Neutrophil (primary cell): ENCODE data around the gene PRDM16.

Experiments
- H3K27ac ChIP-seq: fragments of 200-600 bp; sonication (generic); 2 replicates; pipeline ENCODE4 v1.5.1; 2016; ENCODE audit warnings: mild to moderate bottlenecking, moderate library complexity
- H3K27me3 ChIP-seq: fragments of 200-600 bp; sonication (generic); 2 replicates; pipeline ENCODE4 v1.6.0; 2016; ENCODE audit warnings: mild to moderate bottlenecking
- H3K36me3 ChIP-seq: fragments of 200-600 bp; sonication (generic); 2 replicates; pipeline ENCODE4 v1.5.1; 2017
- H3K4me1 ChIP-seq, 2 experiments: fragments of 200-600 bp in 1 of 2; sonication (generic) in 1 of 2; 1 replicate in 1 of 2; 2 replicates in 1 of 2; pipeline versions ENCODE4 v1.5.1 to v1.6.1; 2013 to 2016; ENCODE audit warnings: low read depth in 1 of 2, low read length in 1 of 2, mild to moderate bottlenecking in 1 of 2, moderate library complexity in 1 of 2; ENCODE audit not compliant: control insufficient read depth in 1 of 2, insufficient read depth in 1 of 2
- H3K4me3 ChIP-seq, 2 experiments: fragments of 200-600 bp in 1 of 2; sonication (generic) in 1 of 2; 1 replicate in 1 of 2; 2 replicates in 1 of 2; pipeline ENCODE4 v1.5.1; 2013 to 2016; ENCODE audit warnings: low read depth in 1 of 2, low read length in 1 of 2, mild to moderate bottlenecking in 1 of 2, moderate library complexity in 1 of 2
- H3K9me3 ChIP-seq: fragments of 200-600 bp; sonication (generic); 2 replicates; pipeline ENCODE4 v1.5.1; 2016
- TF ChIP-seq, protein P1 (sequence below): fragments of 200-600 bp; sonication (generic); IDR thresholded peaks from 2 replicates; pipeline ENCODE4 v1.5.1; 2016; ENCODE audit warnings: antibody characterized with exemption

Gene PRDM16

DNA sequence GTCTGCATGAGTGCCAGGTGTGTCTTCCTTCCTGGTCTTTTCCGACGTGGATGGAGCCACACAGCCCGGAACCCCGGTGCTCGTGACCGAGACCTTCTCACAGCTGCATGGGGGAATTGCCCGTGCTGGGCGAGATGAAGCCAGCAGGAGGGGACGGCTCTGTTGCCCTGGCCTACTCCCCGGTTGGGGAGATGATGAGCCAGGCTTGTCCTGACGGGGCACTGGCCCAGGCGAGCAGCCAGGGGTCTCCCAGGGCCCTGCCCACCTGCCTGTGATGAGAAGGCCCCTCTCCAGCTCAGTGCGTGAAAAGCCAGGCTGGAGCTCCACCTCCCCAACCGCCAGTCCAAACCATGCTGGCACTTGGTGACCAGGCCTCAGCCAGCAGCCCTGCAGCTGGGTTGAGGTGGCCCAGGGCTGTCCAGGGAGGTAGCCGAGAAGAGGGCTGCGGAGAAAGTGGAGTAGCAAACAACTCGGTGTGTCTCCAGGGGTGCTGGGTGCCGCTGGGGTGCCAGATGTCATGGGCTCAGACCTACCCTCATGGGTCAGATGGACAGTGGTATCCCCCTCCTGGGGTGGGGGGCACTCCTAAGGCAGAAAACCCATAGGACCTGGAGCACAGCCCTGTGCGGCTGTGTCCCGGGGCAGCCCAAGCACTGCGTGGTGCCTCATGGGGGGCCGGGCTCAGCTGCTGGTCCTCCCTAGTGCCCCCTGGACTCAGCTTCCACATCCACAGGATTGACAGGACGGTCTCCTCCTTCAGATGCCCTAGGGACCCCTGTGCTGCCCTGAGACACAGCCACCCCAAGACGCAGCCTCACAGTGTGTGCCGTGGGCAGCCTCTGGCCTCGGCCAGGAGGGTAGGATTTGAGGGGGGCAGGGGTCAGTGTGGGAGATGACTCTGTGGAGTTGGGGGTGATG, 26.1 kb downstream of the PRDM16 start:
- Histone ChIP-seq H3K27me3 (peaks cover 28% of the 10 kb centered on the region), H3K4me3 (no peak overlapping the region), H3K27ac (no peak overlapping the region), H3K36me3 (no peaks in the 10 kb centered on the region), H3K4me1 (no peaks in the 10 kb centered on the region), H3K9me3 (no peaks in the 10 kb centered on the region)
- TF ChIP-seq, protein P1, sequence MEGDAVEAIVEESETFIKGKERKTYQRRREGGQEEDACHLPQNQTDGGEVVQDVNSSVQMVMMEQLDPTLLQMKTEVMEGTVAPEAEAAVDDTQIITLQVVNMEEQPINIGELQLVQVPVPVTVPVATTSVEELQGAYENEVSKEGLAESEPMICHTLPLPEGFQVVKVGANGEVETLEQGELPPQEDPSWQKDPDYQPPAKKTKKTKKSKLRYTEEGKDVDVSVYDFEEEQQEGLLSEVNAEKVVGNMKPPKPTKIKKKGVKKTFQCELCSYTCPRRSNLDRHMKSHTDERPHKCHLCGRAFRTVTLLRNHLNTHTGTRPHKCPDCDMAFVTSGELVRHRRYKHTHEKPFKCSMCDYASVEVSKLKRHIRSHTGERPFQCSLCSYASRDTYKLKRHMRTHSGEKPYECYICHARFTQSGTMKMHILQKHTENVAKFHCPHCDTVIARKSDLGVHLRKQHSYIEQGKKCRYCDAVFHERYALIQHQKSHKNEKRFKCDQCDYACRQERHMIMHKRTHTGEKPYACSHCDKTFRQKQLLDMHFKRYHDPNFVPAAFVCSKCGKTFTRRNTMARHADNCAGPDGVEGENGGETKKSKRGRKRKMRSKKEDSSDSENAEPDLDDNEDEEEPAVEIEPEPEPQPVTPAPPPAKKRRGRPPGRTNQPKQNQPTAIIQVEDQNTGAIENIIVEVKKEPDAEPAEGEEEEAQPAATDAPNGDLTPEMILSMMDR = no peak

DNA sequence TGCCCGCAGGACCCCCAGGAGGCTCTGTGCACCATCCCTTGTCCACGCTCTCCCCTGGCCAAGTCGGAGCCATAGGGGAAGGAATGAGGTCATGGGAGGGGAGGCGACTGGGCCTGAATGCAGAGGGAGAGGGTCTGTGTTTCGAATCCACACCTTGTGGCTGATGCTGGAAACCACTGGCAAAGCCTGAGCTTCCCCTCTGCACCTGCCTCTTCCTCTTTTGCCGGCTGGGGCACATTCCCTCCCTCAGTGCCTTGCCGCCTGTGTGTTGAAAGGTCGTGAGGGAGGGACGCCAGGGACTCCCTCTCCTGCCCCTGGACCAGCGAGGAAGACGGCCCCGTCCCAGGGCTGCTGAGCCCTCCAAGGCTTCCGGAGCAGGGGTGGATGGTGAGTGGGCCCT, 27.3 kb downstream of the PRDM16 start:
- no peaks in the 10 kb centered on the region for H3K4me1 ChIP-seq
- TF ChIP-seq, protein P1 = no peak

DNA sequence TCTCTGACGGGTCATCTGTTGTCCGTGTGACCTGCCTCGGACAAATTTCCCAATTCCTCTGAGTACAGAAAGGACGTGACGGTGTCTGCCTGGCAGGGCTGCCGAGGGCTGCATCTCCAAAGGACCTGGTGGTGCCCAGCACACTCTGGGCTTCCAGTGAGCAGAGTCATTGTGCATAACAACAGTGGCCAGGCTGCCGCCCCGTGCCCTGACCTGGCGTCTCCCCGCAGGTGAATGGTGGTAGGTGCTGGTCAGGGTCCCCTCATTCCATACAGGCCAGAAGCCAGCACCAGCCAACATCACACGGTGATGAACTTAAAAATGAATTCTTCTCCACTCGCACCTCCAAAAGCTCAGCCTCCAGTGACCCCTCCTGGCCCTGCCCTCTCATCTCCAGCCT, 28.2 kb downstream of the PRDM16 start:
- H3K36me3 ChIP-seq = no peaks in the 10 kb centered on the region
- H3K4me1 ChIP-seq = no peaks in the 10 kb centered on the region
- H3K4me3 ChIP-seq = no peak overlapping the region
- TF ChIP-seq, protein P1 = no peak
- H3K9me3 ChIP-seq = no peaks in the 10 kb centered on the region
- H3K27ac ChIP-seq = no peak overlapping the region
- H3K27me3 ChIP-seq = peaks cover 28% of the 10 kb centered on the region

More for the DNA sequence above, 27.3 kb downstream of the PRDM16 start:
- Histone ChIP-seq H3K27me3 (peaks cover 28% of the 10 kb centered on the region), H3K36me3 (no peaks in the 10 kb centered on the region), H3K9me3 (no peaks in the 10 kb centered on the region), H3K27ac (no peak overlapping the region), H3K4me3 (no peak overlapping the region)

- TF ChIP-seq, protein P1 = no peak
- Histone ChIP-seq H3K4me1 (no peaks in the 10 kb centered on the region), H3K36me3 (no peaks in the 10 kb centered on the region), H3K4me3 (no peak overlapping the region), H3K27me3 (peaks cover 28% of the 10 kb centered on the region), H3K27ac (no peak overlapping the region), H3K9me3 (no peaks in the 10 kb centered on the region)
Measured at GRCh38 chr1:3097861-3098260, 28.9 kb downstream of the PRDM16 start.

- Histone ChIP-seq H3K4me1 (no peaks in the 10 kb centered on the region), H3K27me3 (peaks cover 16% of the 10 kb centered on the region)
- TF ChIP-seq, protein P1 = no peak
Measured at GRCh38 chr1:3099861-3100260, 30.9 kb downstream of the PRDM16 start.

More at GRCh38 chr1:3099861-3100260, 30.9 kb downstream of the PRDM16 start:
- Histone ChIP-seq H3K36me3 (no peaks in the 10 kb centered on the region), H3K4me3 (no peak overlapping the region), H3K9me3 (no peaks in the 10 kb centered on the region), H3K27ac (no peak overlapping the region)
